ENCODE data around the gene GET3.

DNA sequence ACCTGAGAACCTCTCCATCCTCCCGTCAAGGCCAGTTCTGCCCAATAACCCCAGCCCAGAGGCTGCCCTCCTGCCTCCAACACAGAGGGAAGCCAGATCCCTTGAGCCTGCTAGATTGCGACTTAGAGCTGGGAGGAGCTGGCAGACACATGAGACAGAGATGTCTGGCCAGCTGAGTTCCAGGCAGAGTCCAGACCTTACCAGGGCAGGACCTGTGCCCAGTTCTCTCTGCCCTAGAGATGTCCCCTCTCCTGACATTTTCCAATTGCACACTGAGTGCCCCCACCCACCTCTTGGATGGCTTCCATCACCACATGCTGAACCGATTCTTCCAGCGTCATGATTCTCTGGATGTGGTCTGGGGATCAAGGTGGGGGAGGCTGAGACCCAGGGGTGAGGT lies 35.0 kb downstream of the GET3 start:
- TF ChIP-seq, protein P1, sequence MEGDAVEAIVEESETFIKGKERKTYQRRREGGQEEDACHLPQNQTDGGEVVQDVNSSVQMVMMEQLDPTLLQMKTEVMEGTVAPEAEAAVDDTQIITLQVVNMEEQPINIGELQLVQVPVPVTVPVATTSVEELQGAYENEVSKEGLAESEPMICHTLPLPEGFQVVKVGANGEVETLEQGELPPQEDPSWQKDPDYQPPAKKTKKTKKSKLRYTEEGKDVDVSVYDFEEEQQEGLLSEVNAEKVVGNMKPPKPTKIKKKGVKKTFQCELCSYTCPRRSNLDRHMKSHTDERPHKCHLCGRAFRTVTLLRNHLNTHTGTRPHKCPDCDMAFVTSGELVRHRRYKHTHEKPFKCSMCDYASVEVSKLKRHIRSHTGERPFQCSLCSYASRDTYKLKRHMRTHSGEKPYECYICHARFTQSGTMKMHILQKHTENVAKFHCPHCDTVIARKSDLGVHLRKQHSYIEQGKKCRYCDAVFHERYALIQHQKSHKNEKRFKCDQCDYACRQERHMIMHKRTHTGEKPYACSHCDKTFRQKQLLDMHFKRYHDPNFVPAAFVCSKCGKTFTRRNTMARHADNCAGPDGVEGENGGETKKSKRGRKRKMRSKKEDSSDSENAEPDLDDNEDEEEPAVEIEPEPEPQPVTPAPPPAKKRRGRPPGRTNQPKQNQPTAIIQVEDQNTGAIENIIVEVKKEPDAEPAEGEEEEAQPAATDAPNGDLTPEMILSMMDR (IDR thresholded peaks at IDR 0.05; ENCODE audit: low read depth, low read length) = no peak
- no peak for TF ChIP-seq EZH2phosphoT487 (IDR thresholded peaks at IDR 0.05; ENCODE audit: low read depth)
